H1 (cell line): Measurements from ENCODE around the gene ACBD6.

Experiments used
- KDM5A ChIP-seq: fragments of 200-600 bp; IDR thresholded peaks from 2 replicates; pipeline ENCODE4 v1.7.1; 2012; ENCODE audit warnings: mild to moderate bottlenecking, low read length, inconsistent platforms, mixed read lengths
- PHF8 ChIP-seq: fragments of 200-600 bp; sonication (generic); conservative IDR thresholded peaks from 2 replicates; pipeline ENCODE4 v1.7.1; 2012; ENCODE audit warnings: low read depth, mild to moderate bottlenecking, inconsistent platforms, low read length, moderate library complexity
- POLR2AphosphoS5 ChIP-seq: IDR thresholded peaks from 2 replicates; pipeline ENCODE4 v1.6.1; 2011; ENCODE audit warnings: low read depth, low read length
- TF ChIP-seq, protein P1 (sequence below), 3 experiments: IDR thresholded peaks; 1 replicate in 2 of 3; 2 replicates in 1 of 3; pipeline versions ENCODE4 v1.5.1 to v1.6.1; 2011; ENCODE audit warnings: low read length in 3 of 3, mild to moderate bottlenecking in 3 of 3, inconsistent platforms in 2 of 3, low read depth in 1 of 3, moderate library complexity in 1 of 3; ENCODE audit not compliant: insufficient read depth in 1 of 3; ENCODE audit errors: control extremely low read depth in 1 of 3
- TF ChIP-seq, protein P2 (sequence below): IDR thresholded peaks from 2 replicates; pipeline ENCODE4 v1.6.1; 2012; ENCODE audit warnings: inconsistent platforms

- TF ChIP-seq, protein P1, sequence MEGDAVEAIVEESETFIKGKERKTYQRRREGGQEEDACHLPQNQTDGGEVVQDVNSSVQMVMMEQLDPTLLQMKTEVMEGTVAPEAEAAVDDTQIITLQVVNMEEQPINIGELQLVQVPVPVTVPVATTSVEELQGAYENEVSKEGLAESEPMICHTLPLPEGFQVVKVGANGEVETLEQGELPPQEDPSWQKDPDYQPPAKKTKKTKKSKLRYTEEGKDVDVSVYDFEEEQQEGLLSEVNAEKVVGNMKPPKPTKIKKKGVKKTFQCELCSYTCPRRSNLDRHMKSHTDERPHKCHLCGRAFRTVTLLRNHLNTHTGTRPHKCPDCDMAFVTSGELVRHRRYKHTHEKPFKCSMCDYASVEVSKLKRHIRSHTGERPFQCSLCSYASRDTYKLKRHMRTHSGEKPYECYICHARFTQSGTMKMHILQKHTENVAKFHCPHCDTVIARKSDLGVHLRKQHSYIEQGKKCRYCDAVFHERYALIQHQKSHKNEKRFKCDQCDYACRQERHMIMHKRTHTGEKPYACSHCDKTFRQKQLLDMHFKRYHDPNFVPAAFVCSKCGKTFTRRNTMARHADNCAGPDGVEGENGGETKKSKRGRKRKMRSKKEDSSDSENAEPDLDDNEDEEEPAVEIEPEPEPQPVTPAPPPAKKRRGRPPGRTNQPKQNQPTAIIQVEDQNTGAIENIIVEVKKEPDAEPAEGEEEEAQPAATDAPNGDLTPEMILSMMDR (IDR thresholded peaks at IDR 0.05; ENCODE audit: control extremely low read depth in 1 of 3, insufficient read depth in 1 of 3, low read depth in 1 of 3, low read length in 3 of 3), result no peak
- no peak for TF ChIP-seq KDM5A
- no peak for TF ChIP-seq PHF8
- no peak for TF ChIP-seq POLR2AphosphoS5
- TF ChIP-seq, protein P2, sequence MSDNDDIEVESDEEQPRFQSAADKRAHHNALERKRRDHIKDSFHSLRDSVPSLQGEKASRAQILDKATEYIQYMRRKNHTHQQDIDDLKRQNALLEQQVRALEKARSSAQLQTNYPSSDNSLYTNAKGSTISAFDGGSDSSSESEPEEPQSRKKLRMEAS, result no peak
Measured at GRCh38 chr1:180352588-180352987, 149.8 kb downstream of the ACBD6 start.
